GM12875 (cell line): ENCODE data around the gene TPBG.

Experiments
- H3K4me3 ChIP-seq: one replicate; pipeline ENCODE4 v1.5.1; 2011; ENCODE audit warnings: low read depth, low read length, control low read depth
- CTCF ChIP-seq: IDR thresholded peaks from 2 replicates; pipeline ENCODE4 v1.5.1; 2011; ENCODE audit warnings: low read depth, mild to moderate bottlenecking, control low read depth, inconsistent platforms, low read length, moderate library complexity, borderline replicate concordance; ENCODE audit not compliant: insufficient read depth

Gene TPBG

GRCh38 chr6:82364087-82365015, 734 bp downstream of the TPBG start:
- TF ChIP-seq CTCF, result no peak
- H3K4me3 ChIP-seq, result peak overlapping the region; percentile 74

- H3K4me3 ChIP-seq, result peak overlapping the region; percentile 74
- peak; percentile 13; the same call in 1 of the 2 replicates for TF ChIP-seq CTCF
These were observed 1.6 kb downstream of the TPBG start for GRCh38 chr6:82365016-82365795.

GRCh38 chr6:82367704-82368103, 4.1 kb downstream of the TPBG start:
- no peak for TF ChIP-seq CTCF
- no peak overlapping the region for H3K4me3 ChIP-seq

- no peak for TF ChIP-seq CTCF
- no peak overlapping the region for H3K4me3 ChIP-seq
These were observed 7.2 kb downstream of the TPBG start for GRCh38 chr6:82370788-82371187.

- no peak for TF ChIP-seq CTCF
- H3K4me3 ChIP-seq, result no peak overlapping the region
These were observed 8.4 kb downstream of the TPBG start for GRCh38 chr6:82371799-82372546.

GRCh38 chr6:82372656-82373055, 9.0 kb downstream of the TPBG start:
- no peak for TF ChIP-seq CTCF
- H3K4me3 ChIP-seq, result no peak overlapping the region
